ENCODE data around the gene AP2B1.

AP2B1 gene

DNA sequence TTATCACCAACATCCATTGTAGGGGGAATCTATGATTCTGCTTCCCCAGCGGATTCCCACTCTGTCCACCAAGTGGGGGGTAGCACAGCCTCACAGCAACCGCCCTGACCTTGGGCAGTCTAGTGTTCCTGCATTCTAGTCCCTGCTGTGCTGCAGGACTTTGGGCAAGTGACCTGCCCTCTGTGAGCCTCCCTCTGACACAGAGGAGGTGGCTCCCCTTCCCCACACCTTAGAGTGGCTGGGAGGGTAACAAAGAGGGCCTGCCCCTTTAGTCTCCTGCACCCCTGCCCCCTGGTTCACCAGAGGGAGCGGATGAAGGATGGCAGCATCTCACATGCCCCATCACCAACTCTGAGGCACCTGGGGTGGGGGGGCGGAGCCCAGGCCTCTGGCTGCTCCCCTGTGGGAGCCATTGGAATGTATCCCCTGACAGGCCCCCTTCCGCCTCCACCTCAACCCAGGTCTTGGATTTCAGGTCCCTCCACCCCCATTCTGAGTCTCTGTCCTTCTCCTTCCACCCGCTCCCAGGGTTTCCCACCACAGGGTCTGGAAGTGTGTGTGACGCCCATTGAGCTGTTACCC lies 155.9 kb downstream of the AP2B1 start:
- TF ChIP-seq, protein P1, sequence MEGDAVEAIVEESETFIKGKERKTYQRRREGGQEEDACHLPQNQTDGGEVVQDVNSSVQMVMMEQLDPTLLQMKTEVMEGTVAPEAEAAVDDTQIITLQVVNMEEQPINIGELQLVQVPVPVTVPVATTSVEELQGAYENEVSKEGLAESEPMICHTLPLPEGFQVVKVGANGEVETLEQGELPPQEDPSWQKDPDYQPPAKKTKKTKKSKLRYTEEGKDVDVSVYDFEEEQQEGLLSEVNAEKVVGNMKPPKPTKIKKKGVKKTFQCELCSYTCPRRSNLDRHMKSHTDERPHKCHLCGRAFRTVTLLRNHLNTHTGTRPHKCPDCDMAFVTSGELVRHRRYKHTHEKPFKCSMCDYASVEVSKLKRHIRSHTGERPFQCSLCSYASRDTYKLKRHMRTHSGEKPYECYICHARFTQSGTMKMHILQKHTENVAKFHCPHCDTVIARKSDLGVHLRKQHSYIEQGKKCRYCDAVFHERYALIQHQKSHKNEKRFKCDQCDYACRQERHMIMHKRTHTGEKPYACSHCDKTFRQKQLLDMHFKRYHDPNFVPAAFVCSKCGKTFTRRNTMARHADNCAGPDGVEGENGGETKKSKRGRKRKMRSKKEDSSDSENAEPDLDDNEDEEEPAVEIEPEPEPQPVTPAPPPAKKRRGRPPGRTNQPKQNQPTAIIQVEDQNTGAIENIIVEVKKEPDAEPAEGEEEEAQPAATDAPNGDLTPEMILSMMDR (IDR thresholded peaks at IDR 0.05; ENCODE audit: extremely low read depth, missing control alignments) = no peak
- DNase-seq (ENCODE audit: low spot score) = no peak

DNA sequence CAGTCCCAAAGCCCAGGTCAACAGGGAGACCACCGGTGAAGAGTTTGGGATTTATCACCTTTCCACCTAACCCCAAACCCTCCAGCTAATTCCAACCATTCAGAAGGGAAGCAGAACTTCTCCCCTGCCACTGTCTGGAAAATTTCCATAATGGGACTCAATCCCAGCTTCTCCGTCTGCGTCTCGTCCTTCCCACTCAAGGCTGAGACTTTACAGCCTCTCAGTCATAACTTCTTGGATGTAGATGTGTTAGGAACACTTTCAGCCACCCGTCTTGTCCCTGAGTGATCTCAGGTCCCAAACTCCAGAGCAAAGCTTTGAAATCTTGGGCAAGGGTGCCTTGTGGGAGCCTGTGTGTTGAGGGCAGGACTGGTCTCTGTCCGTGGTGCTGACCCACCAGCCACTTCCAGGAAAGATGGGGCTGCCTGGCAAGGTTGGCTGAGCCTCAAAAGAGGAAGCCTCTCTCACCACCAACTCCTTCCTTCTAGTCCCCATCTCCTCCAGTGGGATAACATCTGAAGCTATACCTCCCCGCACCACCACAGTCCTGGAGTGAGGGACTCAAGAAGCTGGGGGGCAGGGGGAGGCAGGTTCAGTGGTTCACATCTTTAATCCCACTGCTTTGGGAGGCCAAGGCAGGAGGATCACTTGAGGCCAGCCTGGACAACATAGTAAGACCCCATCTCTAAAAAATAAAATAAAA lies 156.7 kb downstream of the AP2B1 start:
- TF ChIP-seq, protein P1 (IDR thresholded peaks at IDR 0.05; ENCODE audit: extremely low read depth, missing control alignments) = no peak
- DNase-seq (ENCODE audit: low spot score) = peak; percentile 61

DNA sequence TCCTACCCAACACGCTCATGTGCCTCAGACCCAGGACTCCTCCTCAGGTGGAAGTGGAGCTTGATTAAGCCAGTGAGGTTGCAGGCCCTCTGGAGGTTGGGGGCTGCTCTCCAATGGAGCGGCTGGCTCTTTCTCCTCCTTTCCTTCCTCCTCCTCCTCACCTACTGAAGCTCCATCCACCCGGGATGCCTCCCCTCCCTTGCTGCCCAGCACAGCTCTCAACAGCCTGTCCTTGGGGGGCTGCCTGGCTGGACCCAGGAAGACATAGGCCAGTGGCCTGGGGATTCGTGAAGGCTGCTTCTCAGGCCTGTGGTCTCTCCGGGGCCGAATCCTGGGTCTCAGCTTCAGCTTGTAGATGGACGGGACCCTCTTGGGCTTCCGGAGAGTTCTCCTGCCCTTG lies 157.7 kb downstream of the AP2B1 start:
- TF ChIP-seq, protein P1 (IDR thresholded peaks at IDR 0.05; ENCODE audit: extremely low read depth, missing control alignments) = no peak
- DNase-seq (ENCODE audit: low spot score) = peak; percentile 16

DNA sequence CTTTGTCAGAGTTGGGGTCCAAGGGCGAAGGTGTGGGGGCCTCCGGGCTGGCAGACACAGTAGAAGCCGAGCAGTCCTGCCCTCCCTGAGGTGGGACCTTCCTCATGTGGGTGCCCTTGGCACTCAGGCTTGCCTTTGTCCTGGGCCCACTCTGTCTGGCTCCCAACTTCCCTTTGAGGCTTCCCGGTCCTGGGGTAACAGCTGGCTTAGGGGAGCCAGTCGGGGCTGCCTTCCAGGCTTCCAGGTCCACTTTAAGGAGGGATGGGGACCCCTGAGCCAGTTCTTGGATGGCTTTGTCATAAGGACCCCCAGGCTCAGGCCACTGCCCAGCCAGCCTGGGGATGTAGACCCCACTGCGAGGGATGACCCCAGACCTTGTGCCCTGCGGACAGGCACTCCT lies 158.1 kb downstream of the AP2B1 start:
- TF ChIP-seq, protein P1 (IDR thresholded peaks at IDR 0.05; ENCODE audit: extremely low read depth, missing control alignments) = no peak
- no peak for DNase-seq (ENCODE audit: low spot score)

DNA sequence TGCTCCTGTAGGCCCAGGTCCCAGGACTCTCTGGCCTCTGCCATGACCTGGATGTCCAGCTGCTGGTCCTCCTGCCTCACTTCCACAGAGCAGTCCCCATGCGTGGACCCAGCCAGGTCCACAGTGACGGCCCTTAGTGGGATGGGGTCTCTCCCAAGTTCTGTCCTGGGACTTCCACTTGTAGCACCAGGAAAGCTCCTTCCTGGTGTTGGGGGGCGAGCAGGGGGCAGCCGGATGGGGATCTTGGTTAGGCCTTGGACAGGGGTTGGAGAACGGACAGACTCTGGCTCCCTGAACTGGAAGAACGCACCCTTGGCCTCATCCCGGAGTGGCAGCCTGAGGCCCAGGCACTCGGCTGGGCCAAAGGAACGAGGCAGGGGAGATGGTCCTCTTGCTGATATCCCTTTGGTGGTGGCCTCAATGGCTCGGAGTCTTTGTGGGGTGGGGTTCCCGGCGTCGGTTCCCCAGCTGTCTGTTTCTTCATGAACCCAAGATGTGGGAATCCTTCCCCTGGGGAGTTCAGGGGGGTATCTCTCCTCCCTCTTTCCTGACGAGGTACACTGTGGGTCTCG lies 158.7 kb downstream of the AP2B1 start:
- DNase-seq (ENCODE audit: low spot score) = no peak
- TF ChIP-seq, protein P1 (IDR thresholded peaks at IDR 0.05; ENCODE audit: extremely low read depth, missing control alignments) = no peak

DNA sequence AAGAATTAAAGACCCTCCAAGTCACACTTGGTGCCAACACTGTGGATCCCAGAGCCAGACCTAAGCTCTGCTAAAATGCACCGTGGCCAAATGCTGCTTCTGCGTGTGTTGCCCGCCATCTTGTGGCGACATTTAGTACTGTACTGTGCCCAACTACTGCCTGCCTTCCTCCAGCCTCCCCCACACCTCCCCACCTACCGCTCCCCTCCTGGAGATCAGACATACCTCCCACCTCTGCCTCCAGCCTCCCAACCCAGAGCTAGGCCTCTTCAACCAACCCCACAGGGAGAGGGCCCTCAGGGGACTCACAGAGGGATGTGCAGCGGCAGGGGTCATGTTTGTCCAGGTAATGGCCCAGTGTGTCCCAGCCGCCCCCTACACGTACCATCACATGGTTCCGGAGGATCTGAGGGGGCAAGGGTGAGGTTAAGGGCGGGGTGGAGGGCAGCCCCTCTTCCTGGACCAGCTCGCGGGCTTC lies 160.5 kb downstream of the AP2B1 start:
- TF ChIP-seq, protein P1 (IDR thresholded peaks at IDR 0.05; ENCODE audit: extremely low read depth, missing control alignments) = peak; percentile 90
- peak; percentile 91 for DNase-seq (ENCODE audit: low spot score)

DNA sequence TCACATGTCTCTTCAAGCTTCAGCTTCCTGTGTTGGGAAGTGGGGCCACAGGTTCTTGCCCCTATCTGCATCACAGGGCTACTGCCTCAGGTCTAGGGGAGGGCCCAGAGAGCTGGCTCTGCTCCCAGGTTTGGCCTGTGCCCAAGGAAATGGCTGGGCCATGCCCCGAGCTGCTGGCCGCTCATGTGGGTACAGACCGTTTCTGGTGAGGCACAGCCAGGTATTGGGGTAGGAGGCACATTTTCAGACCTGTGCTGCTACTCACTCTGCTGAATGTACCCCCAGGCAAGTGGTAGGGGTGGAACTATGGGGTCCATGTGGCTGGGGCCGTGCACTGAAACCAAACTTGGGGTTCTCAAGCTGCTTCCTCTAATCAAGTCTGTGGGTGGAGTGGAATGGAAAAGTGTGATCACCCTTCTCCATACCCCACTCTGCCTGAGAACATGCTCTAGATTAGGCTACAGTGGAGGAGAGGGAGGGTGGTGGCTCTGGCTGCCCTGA lies 161.3 kb downstream of the AP2B1 start:
- TF ChIP-seq, protein P1 (IDR thresholded peaks at IDR 0.05; ENCODE audit: extremely low read depth, missing control alignments) = no peak
- DNase-seq (ENCODE audit: low spot score) = no peak

All from GM20000 (cell line).